Activated naive CD4-positive, alpha-beta T cell treated with Interleukin-2 at 50 U/mL for 16 hours (primary cell): ENCODE results near the gene N4BP2L2.

ENCODE experiments used
- DNase-seq: peaks from one replicate; pipeline ENCODE4 v3.0.0-alpha.2; 2020

The N4BP2L2 gene

GRCh38 chr13:32423592-32423991, 115.0 kb downstream of the N4BP2L2 start:
- no peak for DNase-seq

DNA sequence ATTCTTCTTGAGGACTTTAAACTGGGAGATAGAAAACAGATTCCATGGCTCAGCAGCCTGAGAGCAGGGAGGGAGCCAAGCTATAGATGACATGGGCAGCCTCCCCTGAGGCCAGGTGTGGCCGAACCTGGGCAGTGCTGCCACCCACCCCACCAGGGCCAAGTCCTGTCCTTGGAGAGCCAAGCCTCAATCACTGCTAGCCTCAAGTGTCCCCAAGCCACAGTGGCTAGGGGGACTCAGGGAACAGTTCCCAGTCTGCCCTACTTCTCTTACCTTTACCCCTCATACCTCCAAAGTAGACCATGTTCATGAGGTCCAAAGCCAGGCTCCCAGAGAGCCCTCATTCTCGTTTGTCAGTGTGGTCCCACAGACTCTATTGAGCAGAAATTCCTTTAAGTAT, 118.7 kb downstream of the N4BP2L2 start:
- DNase-seq: no peak

DNA sequence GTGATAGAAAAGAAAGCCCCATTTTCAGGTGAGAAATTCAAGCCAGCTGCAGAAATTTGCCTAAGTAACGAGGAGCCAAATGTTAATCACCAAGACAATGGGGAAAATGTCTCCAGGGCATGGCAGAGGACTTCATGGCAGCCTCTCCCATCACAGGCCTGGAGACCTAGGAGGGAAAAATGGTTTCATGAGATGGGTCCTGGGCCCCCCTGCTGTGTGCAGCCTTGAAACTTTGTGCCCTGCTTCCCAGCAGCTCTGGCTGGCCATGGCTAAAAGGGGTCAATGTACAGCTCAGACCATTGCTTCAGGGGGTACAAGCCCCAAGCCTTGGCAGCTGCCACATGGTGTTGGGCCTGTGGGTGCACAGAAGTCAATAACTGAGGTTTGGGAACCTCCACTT, 120.6 kb downstream of the N4BP2L2 start:
- DNase-seq: no peak

DNA sequence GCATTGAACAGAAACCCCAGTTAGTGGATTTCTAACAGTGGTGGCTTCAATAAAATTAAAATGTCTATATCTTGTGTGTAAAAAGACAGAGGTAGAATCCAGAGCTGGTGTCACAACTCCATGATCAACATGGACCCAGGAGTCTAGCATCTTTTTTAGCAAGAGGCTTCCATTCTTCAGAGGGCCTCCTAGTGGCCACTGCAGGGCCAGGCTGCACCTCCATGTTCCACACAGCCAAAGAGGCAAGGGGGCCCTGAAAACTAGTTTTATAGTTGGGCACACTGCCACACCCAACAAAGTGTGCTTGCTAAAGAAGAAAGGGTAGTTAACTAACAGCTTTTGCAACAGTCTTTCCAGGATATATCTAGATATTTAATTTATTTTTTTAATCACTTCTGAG, 123.6 kb downstream of the N4BP2L2 start:
- DNase-seq: peak; percentile 8

DNA sequence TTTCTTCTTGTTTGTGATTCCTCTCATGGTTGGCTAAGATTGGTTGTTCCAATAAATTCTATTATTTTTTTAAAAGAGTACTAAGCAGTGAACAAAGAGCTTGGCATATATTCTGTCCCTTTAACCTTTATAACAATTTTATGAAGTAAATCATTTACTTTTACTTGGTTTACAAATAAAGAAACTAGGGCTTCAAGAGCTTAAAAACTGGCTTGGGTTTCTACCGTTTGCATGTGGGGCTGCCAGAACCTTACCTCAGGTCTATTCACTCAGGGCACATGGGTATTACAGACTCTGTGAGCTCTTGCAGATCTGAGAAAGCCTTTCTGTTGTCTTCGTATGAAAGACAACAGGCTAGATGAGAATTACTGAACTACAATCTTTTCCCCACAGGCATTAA, 124.0 kb downstream of the N4BP2L2 start:
- DNase-seq: no peak

DNA sequence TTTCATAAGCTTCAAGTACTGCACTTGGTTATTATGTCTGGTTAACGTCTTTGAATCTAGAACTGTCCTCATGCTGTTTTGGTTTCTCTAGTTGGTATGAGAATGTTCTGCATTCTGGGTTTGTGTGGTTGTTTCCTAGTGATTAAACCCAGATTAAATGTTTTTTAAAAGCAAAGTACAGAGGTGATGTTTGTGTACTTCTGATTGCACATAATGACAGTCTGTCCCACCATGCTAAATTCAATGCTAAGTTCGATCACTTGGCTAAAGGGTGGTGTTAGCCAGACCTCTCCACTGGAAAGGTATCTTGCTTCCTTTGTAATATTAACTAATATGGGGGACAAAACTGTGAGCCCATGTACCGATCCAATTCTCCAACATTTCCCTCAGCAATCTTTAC, 125.3 kb downstream of the N4BP2L2 start:
- DNase-seq: no peak

GRCh38 chr13:32409561-32410421, 128.8 kb downstream of the N4BP2L2 start:
- no peak for DNase-seq

GRCh38 chr13:32409001-32409313, 129.6 kb downstream of the N4BP2L2 start:
- no peak for DNase-seq

GRCh38 chr13:32408296-32409000, 130.1 kb downstream of the N4BP2L2 start:
- DNase-seq: no peak

DNA sequence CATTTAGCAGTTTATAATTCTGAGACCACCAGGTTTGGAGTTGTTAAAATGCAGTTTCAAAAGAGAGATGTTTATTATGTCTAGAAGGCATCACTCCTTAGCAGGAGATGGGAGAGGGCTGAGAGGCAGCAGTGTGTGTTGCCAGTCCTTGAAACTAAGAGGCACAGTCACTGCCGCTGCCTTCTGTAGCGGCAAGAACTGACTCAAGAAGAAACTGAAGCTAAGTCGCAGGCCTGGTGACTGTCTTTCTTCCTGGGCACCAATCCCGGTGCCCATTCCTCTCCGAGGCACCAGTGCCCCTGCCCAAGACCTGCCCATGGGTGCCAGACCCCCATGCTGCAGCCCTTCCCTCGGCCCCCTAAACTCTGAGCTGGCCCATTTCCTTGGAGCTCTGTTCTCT, 130.7 kb downstream of the N4BP2L2 start:
- DNase-seq: no peak

DNA sequence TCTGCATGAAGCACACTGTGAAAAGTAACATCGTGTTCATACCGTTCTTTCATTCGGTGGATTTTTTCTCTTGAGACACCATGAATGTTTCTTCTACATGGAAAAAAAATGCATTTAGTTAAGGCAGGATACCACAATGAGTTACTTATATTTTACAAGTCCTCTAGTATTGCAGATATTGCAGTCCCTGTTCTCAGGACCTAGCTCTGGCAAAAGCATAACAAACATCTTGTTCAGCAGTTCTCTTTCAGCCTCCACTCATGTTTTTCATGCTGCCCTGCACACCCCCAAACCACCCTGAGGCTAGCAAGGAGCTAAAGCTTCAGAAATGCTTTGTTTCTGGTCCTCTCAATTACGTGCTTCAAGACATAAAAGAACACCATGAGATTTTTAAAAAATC, 135.5 kb downstream of the N4BP2L2 start:
- no peak for DNase-seq

DNA sequence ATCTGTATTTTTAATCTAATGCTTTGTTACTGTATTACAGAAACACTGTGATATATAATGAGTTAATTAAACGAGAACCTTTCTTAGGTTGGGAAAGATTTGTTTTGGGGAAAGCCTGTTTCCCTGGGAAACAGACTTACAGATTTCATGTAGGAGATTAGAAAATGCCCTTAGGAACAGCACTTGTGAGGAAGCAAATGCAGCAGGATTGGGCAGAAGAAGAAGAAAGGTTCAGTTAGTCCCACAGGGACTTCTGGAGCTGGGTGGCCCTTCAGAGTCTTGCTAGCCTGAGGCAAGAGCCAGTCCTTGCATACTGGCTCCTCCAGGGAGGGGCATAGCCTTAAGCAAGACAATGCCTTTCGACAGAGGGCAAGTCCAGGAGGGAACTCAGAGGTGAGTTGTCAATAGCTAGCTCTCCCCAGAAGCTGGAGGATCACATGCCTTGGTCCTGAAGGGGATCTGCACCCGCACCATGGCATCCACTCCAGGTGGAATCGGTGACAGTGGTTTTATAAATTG, 147.4 kb downstream of the N4BP2L2 start:
- no peak for DNase-seq

GRCh38 chr13:32390484-32390883, 148.1 kb downstream of the N4BP2L2 start:
- no peak for DNase-seq

GRCh38 chr13:32390048-32390447, 148.5 kb downstream of the N4BP2L2 start:
- DNase-seq: no peak

- DNase-seq: no peak
Observed at GRCh38 chr13:32385410-32385809, 153.2 kb downstream of the N4BP2L2 start.

- no peak for DNase-seq
Observed at GRCh38 chr13:32384702-32385101, 153.9 kb downstream of the N4BP2L2 start.

GRCh38 chr13:32383836-32384618, 154.6 kb downstream of the N4BP2L2 start:
- DNase-seq: no peak
